Transverse colon (tissue), 4 donors: ENCODE results near the gene DMXL2. TPM values are rescaled to one million over a fixed set of nuclear protein-coding genes. Genes with fewer than 3 reads are reported as not detected.

Experiments used
- DNase-seq: peaks from one replicate; pipeline ENCODE4 v3.0.0-alpha.2; 2019
- H3K27ac ChIP-seq, 4 donors: fragments of 200-600 bp; sonication (generic); 2 replicates each; pipeline ENCODE4 v1.5.1; 2016 to 2018; ENCODE audit warnings: inconsistent platforms in 4 of 4
- H3K27me3 ChIP-seq: fragments of 200-600 bp; sonication (generic); 2 replicates; pipeline ENCODE4 v1.5.1; 2017; ENCODE audit warnings: inconsistent platforms
- H3K36me3 ChIP-seq, 4 donors: fragments of 200-600 bp; sonication (generic); 2 replicates each; pipeline ENCODE4 v1.5.1; 2017 to 2019; ENCODE audit warnings: inconsistent platforms in 4 of 4
- H3K4me1 ChIP-seq, 4 donors: fragments of 200-600 bp; sonication (generic); 2 replicates each; pipeline ENCODE4 v1.5.1; 2017 to 2020; ENCODE audit warnings: inconsistent platforms in 4 of 4
- H3K4me3 ChIP-seq, 4 donors: fragments of 200-600 bp; sonication (generic); 1 replicate in 1 of 4; 2 replicates in 3 of 4; pipeline versions ENCODE4 v1.5.1 to v1.6.1; 2017 to 2019; ENCODE audit warnings: inconsistent platforms in 4 of 4
- H3K9me3 ChIP-seq, 2 donors: fragments of 200-600 bp; sonication (generic); 2 replicates each; pipeline ENCODE4 v1.5.1; 2017 to 2019; ENCODE audit warnings: inconsistent platforms in 2 of 2
- CTCF ChIP-seq, 5 experiments: fragments of 200-600 bp in 3 of 5; fragments of 450-650 bp in 2 of 5; sonication (generic) in 3 of 5; IDR thresholded peaks; 1 replicate in 2 of 5; 2 replicates in 3 of 5; pipeline ENCODE4 v1.5.1; 2016 to 2017; ENCODE audit warnings: antibody characterized with exemption in 5 of 5, inconsistent platforms in 3 of 5, mild to moderate bottlenecking in 2 of 5, moderate library complexity in 1 of 5
- EP300 ChIP-seq: sonication (generic); formaldehyde crosslinking; IDR thresholded peaks from one replicate; pipeline ENCODE4 v1.6.1; 2017; ENCODE audit warnings: antibody characterized with exemption, low read depth
- POLR2A ChIP-seq: fragments of 450-650 bp; IDR thresholded peaks from one replicate; pipeline ENCODE4 v1.6.1; 2016; ENCODE audit warnings: antibody characterized with exemption, mild to moderate bottlenecking, moderate library complexity
- POLR2AphosphoS5 ChIP-seq, 3 donors: sonication (generic); formaldehyde crosslinking; IDR thresholded peaks; one replicate each; pipeline ENCODE4 v1.6.1; 2016; ENCODE audit warnings: antibody characterized with exemption in 3 of 3
- WGBS, 2 donors: methylation state at CpG; one replicate each; pipeline ENCODE4 v1.1.5; 2018; ENCODE audit warnings: low coverage in 1 of 2; 5-methylcytosine and 5-hydroxymethylcytosine counted together
- in situ Hi-C, 4 donors: fragments of 200-750 bp; cut with MboI; loops; one replicate each; pipeline versions ENCODE4 v1.15.0 to v1.15.1; 2017; ENCODE audit warnings: low sequenced_read_pairs in 3 of 4, low pct_ligation_motif_present in 1 of 4, low pct_unique_long_range_greater_than_20kb in 1 of 4
- intact Hi-C: fragments of 100-400 bp; cut with DNase I; formaldehyde crosslinking; loops from one replicate; pipeline ENCODE4 v1.15.1; 2023; ENCODE audit warnings: low total_unique reads
- total RNA-seq, 4 donors: library from RNA; depleted of rRNA; stranded (reverse); fragments of >200 nt; gene quantifications; one replicate each; pipeline ENCODE4 v1.1.0, GENCODE V29; 2016

DMXL2 gene
- total RNA-seq, 4 donors from 2014 or later, result 35.8 to 75.9 (median 56.0) TPM

- intact Hi-C loops, result no loop called here
- no peak overlapping the region for H3K4me3 ChIP-seq
Observed at GRCh38 chr15:51483520-51483919, 139.1 kb downstream of the DMXL2 start.

GRCh38 chr15:51475736-51476135, 146.8 kb downstream of the DMXL2 start:
- no peak for DNase-seq

More at GRCh38 chr15:51483520-51483919, 139.1 kb downstream of the DMXL2 start:
- WGBS, 2 donors, result 76% methylated on average over 8 of the region's 8 CpGs; no CpG with 5 or more reads in 1 of the 2 donors
- peaks cover 7 to 17% of the 10 kb centered on the region in 2 donors for H3K9me3 ChIP-seq
- TF ChIP-seq POLR2A (no peak), CTCF (IDR thresholded peaks at IDR 0.05) (no peak), POLR2AphosphoS5 (IDR thresholded peaks at IDR 0.05) (no peak), EP300 (no peak)
- no peak overlapping the region for H3K27ac ChIP-seq
- in situ Hi-C loops, result no loop called here
- no peaks in the 10 kb centered on the region for H3K27me3 ChIP-seq
- no peak for DNase-seq
- H3K36me3 ChIP-seq, result peaks cover 0 to 51% (median 17%) of the 10 kb centered on the region in 4 donors
- no peaks in the 10 kb centered on the region for H3K4me1 ChIP-seq

GRCh38 chr15:51470512-51470911, 152.1 kb downstream of the DMXL2 start:
- intact Hi-C loops, result no loop called here
- Histone ChIP-seq H3K4me3 (no peak overlapping the region), H3K9me3 (no peaks in the 10 kb centered on the region), H3K36me3 (peaks cover 0 to 13% (median 0%) of the 10 kb centered on the region in 4 donors), H3K27ac (no peak overlapping the region), H3K4me1 (no peaks in the 10 kb centered on the region), H3K27me3 (no peaks in the 10 kb centered on the region)
- WGBS, 2 donors, result 93 to 100% methylated on average over 2 to 5 of the region's 5 CpGs
- TF ChIP-seq EP300, result no peak
- DNase-seq, result no peak
- in situ Hi-C loops, result no loop called here

More at GRCh38 chr15:51475736-51476135, 146.8 kb downstream of the DMXL2 start:
- Histone ChIP-seq H3K9me3 (no peaks in the 10 kb centered on the region), H3K27me3 (no peaks in the 10 kb centered on the region), H3K4me3 (no peak overlapping the region), H3K27ac (no peak overlapping the region), H3K4me1 (no peaks in the 10 kb centered on the region), H3K36me3 (peaks cover 0 to 25% (median 0%) of the 10 kb centered on the region in 4 donors)
- in situ Hi-C loops, result no loop called here
- intact Hi-C loops, result no loop called here
- TF ChIP-seq EP300 (no peak), CTCF (IDR thresholded peaks at IDR 0.05) (no peak), POLR2A (no peak), POLR2AphosphoS5 (IDR thresholded peaks at IDR 0.05) (no peak)

GRCh38 chr15:51460796-51461195, 161.8 kb downstream of the DMXL2 start:
- Histone ChIP-seq H3K27ac (no peak overlapping the region), H3K4me3 (no peak overlapping the region), H3K36me3 (peaks cover 0 to 37% (median 15%) of the 10 kb centered on the region in 4 donors), H3K4me1 (no peaks in the 10 kb centered on the region), H3K27me3 (no peaks in the 10 kb centered on the region), H3K9me3 (no peaks in the 10 kb centered on the region)
- DNase-seq, result no peak
- TF ChIP-seq POLR2AphosphoS5 (IDR thresholded peaks at IDR 0.05), result no peak
- TF ChIP-seq POLR2A, result no peak
- no peak for TF ChIP-seq EP300
- TF ChIP-seq CTCF (IDR thresholded peaks at IDR 0.05), result no peak
- 83 to 87% methylated on average over 1 of the region's 1 CpG for WGBS, 2 donors
- in situ Hi-C loops, result no loop called here
- intact Hi-C loops, result no loop called here

GRCh38 chr15:51450001-51450400, 172.6 kb downstream of the DMXL2 start:
- Histone ChIP-seq H3K4me1 (no peaks in the 10 kb centered on the region), H3K27ac (no peak overlapping the region), H3K4me3 (no peak overlapping the region), H3K27me3 (no peaks in the 10 kb centered on the region), H3K9me3 (no peaks in the 10 kb centered on the region), H3K36me3 (peaks cover 0 to 45% (median 14%) of the 10 kb centered on the region in 4 donors)
- intact Hi-C loops, result no loop called here
- no peak for DNase-seq
- in situ Hi-C loops, result no loop called here
- 83 to 93% methylated on average over 6 of the region's 6 CpGs for WGBS, 2 donors
- TF ChIP-seq EP300 (no peak), CTCF (IDR thresholded peaks at IDR 0.05) (no peak), POLR2A (no peak), POLR2AphosphoS5 (IDR thresholded peaks at IDR 0.05) (no peak)
